Esophagus squamous epithelium (tissue), 5 donors: Measurements from ENCODE around the gene CHID1. TPM values are rescaled to one million over a fixed set of nuclear protein-coding genes. Genes with fewer than 3 reads are reported as not detected.

ENCODE experiments used
- DNase-seq: peaks from one replicate; lab custom pipeline; 2025; lab: John Stamatoyannopoulos, UW
- H3K27ac ChIP-seq, 4 donors: fragments of 200-600 bp; sonication (generic); one replicate each; pipeline ENCODE4 v1.5.1; 2016 to 2019; ENCODE audit warnings: mild to moderate bottlenecking in 1 of 4
- H3K27me3 ChIP-seq, 4 donors: fragments of 200-600 bp; sonication (generic); 1 replicate in 3 of 4; 2 replicates in 1 of 4; pipeline versions ENCODE4 v1.5.1 to v1.6.0; 2017 to 2021; ENCODE audit warnings: antibody characterized with exemption in 1 of 4
- H3K36me3 ChIP-seq, 3 donors: fragments of 200-600 bp; sonication (generic); one replicate each; pipeline ENCODE4 v1.5.1; 2016 to 2019
- H3K4me1 ChIP-seq, 3 donors: fragments of 200-600 bp; sonication (generic); one replicate each; pipeline ENCODE4 v1.5.1; 2017 to 2019
- H3K4me3 ChIP-seq, 4 donors: fragments of 200-600 bp; sonication (generic); 1 replicate in 3 of 4; 2 replicates in 1 of 4; pipeline ENCODE4 v1.5.1; 2016 to 2019; ENCODE audit warnings: mild to moderate bottlenecking in 2 of 4, moderate library complexity in 1 of 4
- H3K9me3 ChIP-seq, 3 donors: fragments of 200-600 bp; sonication (generic); one replicate each; pipeline ENCODE4 v1.5.1; 2016 to 2019
- POLR2A ChIP-seq, 4 donors: fragments of 450-650 bp; IDR thresholded peaks; one replicate each; pipeline ENCODE4 v1.6.1; 2017; ENCODE audit warnings: antibody characterized with exemption in 4 of 4, mild to moderate bottlenecking in 4 of 4, moderate library complexity in 3 of 4
- WGBS, 2 donors: methylation state at CpG; one replicate each; pipeline ENCODE4 v1.1.5; 2018; 5-methylcytosine and 5-hydroxymethylcytosine counted together
- intact Hi-C: fragments of 100-400 bp; cut with DNase I; formaldehyde crosslinking; loops from one replicate; pipeline ENCODE4 v1.15.0; 2022
- total RNA-seq, 4 donors: library from RNA; depleted of rRNA; stranded (reverse); fragments of >200 nt; gene quantifications; one replicate each; pipeline ENCODE4 v1.1.0, GENCODE V29; 2016
- TF ChIP-seq, protein P1 (sequence below), 6 experiments: fragments of 450-650 bp in 4 of 6; fragments of 200-600 bp in 2 of 6; sonication (generic) in 2 of 6; IDR thresholded peaks; one replicate each; pipeline ENCODE4 v1.5.1; 2016 to 2019; ENCODE audit warnings: antibody characterized with exemption in 6 of 6, mild to moderate bottlenecking in 4 of 6, moderate library complexity in 4 of 6
- donor health status: DM: yes; HTN: yes; CAD: no.

Gene CHID1
- total RNA-seq, 4 donors from 2014 or later = 58.2 to 63.4 (median 61.3) TPM

DNA sequence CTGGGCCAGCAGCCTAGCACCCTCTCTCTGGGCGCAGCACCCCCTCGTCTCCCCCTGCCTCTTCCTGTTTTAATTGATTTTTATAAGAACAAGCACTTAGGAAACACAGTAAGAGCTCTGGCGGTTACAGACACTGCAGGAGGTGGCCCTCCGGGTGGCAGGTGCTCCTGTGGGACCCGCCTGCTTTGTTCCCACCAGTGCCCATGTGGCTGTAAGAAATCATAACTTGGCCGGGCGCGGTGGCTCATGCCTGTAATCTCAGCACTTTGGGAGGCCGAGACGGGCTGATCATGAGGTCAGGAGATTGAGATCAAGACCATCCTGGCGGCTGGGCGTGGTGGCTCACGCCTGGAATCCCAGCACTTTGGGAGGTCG lies 49.5 kb downstream of the CHID1 start:
- no peak for DNase-seq
- 73 to 91% methylated on average over 2 to 12 of the region's 14 CpGs for WGBS, 2 donors
- Histone ChIP-seq H3K4me3 (no peak overlapping the region), H3K27me3 (no peaks in the 10 kb centered on the region), H3K36me3 (peaks cover 0 to 38% (median 7%) of the 10 kb centered on the region in 3 donors), H3K9me3 (no peaks in the 10 kb centered on the region), H3K4me1 (peaks cover 11 to 50% (median 11%) of the 10 kb centered on the region in 3 donors), H3K27ac (no peak overlapping the region)
- intact Hi-C loops = no loop called here
- no peak for TF ChIP-seq POLR2A (IDR thresholded peaks at IDR 0.05)
- TF ChIP-seq, protein P1, sequence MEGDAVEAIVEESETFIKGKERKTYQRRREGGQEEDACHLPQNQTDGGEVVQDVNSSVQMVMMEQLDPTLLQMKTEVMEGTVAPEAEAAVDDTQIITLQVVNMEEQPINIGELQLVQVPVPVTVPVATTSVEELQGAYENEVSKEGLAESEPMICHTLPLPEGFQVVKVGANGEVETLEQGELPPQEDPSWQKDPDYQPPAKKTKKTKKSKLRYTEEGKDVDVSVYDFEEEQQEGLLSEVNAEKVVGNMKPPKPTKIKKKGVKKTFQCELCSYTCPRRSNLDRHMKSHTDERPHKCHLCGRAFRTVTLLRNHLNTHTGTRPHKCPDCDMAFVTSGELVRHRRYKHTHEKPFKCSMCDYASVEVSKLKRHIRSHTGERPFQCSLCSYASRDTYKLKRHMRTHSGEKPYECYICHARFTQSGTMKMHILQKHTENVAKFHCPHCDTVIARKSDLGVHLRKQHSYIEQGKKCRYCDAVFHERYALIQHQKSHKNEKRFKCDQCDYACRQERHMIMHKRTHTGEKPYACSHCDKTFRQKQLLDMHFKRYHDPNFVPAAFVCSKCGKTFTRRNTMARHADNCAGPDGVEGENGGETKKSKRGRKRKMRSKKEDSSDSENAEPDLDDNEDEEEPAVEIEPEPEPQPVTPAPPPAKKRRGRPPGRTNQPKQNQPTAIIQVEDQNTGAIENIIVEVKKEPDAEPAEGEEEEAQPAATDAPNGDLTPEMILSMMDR (IDR thresholded peaks at IDR 0.05) = no peak

DNA sequence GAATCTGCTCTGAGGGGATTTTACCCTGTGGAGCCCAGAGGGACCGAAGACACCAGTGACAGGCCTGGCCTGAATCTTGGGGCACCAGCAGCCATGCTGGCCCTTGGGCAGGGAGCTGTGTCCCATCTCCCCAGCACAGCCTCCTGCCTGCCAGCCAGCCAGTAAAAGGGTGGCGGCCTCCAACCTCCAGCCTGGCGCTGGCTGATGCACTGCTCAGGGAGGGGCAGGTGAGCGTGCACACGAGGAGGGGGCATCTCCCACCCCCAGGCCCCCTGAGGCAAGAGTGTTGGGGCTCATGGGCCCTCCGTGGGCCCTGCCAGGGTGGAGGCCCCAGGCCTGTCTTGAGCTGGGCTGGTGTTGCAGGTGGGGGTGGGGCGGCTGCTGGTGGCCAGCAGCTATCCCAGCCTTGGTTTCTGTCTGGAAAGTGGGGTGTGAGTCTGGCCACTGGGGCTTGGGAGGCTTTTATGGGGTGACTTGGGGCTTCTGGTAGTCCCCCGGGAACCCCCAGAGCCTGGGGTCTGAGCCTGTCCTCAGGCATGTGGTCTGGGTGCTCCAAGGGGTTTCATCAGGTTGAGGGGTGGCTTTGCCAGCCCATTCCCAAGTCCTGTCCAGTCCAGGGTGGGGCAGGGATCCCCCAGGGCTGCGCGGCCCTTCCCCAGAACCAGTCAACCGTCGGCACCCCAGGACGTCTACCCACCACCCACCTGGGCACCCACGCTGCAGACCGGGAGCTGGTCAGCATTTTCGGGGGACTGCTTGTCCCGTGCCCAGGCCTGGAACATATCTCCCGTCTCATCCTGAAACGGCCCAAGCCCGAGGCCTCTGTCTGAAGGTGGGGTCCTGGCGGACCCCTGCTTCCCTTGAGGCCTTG lies 50.1 kb downstream of the CHID1 start:
- TF ChIP-seq, protein P1 (IDR thresholded peaks at IDR 0.05) = no peak
- TF ChIP-seq POLR2A (IDR thresholded peaks at IDR 0.05) = no peak
- Histone ChIP-seq H3K27me3 (no peaks in the 10 kb centered on the region), H3K9me3 (no peaks in the 10 kb centered on the region), H3K4me1 (peaks cover 11 to 51% (median 11%) of the 10 kb centered on the region in 3 donors), H3K27ac (peak overlapping the region in 1 of 4 donors; percentile 39), H3K4me3 (no peak overlapping the region), H3K36me3 (peaks cover 0 to 32% (median 7%) of the 10 kb centered on the region in 3 donors)
- WGBS, 2 donors = 72% methylated on average over 8 of the region's 21 CpGs; no CpG with 5 or more reads in 1 of the 2 donors
- DNase-seq = no peak
- intact Hi-C loops = no loop called here

DNA sequence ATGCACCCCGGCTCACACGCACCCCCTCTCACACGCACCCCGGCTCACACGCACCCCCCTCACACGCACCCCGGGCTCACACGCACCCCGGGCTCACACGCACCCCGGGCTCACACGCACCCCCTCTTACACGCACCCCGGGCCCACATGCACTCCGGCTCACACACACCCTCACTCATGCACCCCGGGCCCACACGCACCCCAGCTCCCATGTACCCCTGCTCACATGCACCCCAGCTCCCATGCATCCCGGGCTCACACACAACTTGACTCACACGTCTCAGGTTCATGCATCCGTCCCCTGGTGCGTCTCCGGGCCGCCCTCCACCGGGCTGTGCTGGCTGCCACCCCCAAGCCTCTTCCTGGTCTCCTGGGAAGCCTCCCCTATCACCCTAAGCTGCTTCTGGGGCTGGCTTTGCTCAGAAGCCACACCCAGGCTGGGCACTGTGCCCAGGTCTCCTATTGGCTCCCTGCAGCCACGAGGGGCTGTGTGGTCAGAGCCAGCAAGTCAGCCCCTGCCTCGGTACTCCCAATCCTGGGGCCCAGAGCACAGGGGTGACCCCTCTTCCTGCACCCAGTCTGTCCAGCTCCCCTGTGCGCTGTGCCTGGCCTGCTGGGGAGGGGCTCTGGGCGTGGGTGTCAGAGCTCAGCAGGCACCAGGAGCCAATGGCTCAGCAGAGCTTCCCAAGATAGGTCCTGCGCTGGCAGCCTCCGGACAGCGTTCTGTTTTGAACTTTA lies 51.0 kb downstream of the CHID1 start:
- H3K4me3 ChIP-seq = peak overlapping the region in 2 of 4 donors; percentile 11 to 31
- H3K9me3 ChIP-seq = no peaks in the 10 kb centered on the region
- intact Hi-C loops = no loop called here
- DNase-seq = no peak
- peaks cover 0 to 23% (median 7%) of the 10 kb centered on the region in 3 donors for H3K36me3 ChIP-seq
- peak overlapping the region in 1 of 4 donors; percentile 39 for H3K27ac ChIP-seq
- no peak for TF ChIP-seq POLR2A (IDR thresholded peaks at IDR 0.05)
- H3K27me3 ChIP-seq = no peaks in the 10 kb centered on the region
- 41 to 89% methylated on average over 6 to 7 of the region's 31 CpGs for WGBS, 2 donors
- peaks cover 11 to 51% (median 11%) of the 10 kb centered on the region in 3 donors for H3K4me1 ChIP-seq

DNA sequence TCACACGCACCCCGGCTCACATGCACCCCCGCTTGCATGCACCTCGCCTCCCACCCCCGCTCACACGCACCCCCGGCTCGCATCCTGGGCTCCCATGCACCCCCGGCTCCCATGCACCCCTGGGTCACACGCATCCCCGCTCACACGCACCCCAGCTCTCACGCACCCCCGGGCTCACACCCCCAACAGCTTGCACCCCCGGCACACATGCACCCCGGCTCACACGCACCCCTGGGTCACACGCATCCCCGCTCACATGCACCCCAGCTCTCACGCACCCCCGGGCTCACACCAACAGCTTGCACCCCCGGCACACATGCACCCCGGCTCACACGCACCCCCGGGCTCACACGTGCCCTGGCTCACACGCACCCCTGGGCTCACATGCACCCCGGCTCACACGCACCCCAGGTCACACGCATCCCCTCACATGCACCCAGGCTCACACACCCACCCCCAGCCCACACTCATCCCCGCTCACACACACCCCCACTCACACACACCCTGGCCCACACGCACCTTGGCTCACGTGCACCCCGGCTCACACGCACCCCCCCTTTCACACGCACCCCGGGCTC lies 51.8 kb downstream of the CHID1 start:
- peaks cover 0 to 16% (median 7%) of the 10 kb centered on the region in 3 donors for H3K36me3 ChIP-seq
- DNase-seq = no peak
- H3K9me3 ChIP-seq = no peaks in the 10 kb centered on the region
- no peaks in the 10 kb centered on the region for H3K27me3 ChIP-seq
- peaks cover 11 to 51% (median 11%) of the 10 kb centered on the region in 3 donors for H3K4me1 ChIP-seq
- 74 to 81% methylated on average over 12 to 13 of the region's 37 CpGs for WGBS, 2 donors
- H3K27ac ChIP-seq = no peak overlapping the region
- no peak overlapping the region for H3K4me3 ChIP-seq
- intact Hi-C loops = no loop called here
- TF ChIP-seq, protein P1 (IDR thresholded peaks at IDR 0.05) = no peak
- TF ChIP-seq POLR2A (IDR thresholded peaks at IDR 0.05) = no peak

DNA sequence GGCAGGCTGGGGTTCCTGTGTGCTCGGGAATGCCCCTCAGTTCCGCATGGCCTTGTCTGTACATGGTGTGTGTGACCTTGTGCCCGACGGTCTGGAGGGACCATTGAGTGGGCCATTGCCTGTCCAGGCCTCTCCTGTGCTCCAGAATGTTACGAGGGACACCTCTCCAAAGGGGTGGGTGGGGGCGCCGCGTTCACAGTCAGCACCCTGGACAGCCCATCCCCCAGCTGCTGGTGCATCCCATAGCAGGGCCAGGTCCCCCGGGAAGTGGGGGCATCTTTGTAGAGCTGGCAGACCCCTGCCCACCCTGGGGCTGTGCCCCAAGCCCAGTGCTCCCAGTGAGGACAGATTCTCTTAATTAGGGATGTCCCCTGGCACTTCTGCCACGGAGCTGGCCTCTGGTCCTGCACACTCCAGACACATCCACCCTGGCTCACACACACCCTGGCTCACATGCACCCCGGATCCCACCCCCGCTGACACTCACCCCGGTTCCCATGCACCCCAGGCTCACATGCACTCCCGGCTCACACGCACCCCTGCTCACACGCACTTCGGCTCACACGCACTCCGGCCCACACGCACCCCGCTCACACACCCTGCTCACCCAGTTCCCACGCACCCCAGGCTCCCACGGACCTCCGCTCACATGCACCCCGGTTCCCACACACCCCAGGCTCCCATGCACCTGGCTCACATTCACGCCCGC lies 52.4 kb downstream of the CHID1 start:
- H3K9me3 ChIP-seq = no peaks in the 10 kb centered on the region
- peaks cover 0 to 9% (median 7%) of the 10 kb centered on the region in 3 donors for H3K36me3 ChIP-seq
- 85 to 88% methylated on average over 15 to 16 of the region's 27 CpGs for WGBS, 2 donors
- TF ChIP-seq, protein P1 (IDR thresholded peaks at IDR 0.05) = no peak
- TF ChIP-seq POLR2A (IDR thresholded peaks at IDR 0.05) = no peak
- no peaks in the 10 kb centered on the region for H3K27me3 ChIP-seq
- H3K27ac ChIP-seq = no peak overlapping the region
- no peak overlapping the region for H3K4me3 ChIP-seq
- H3K4me1 ChIP-seq = peaks cover 11 to 51% (median 11%) of the 10 kb centered on the region in 3 donors
- intact Hi-C loops = no loop called here
- DNase-seq = no peak
